ENCODE data around the gene COL26A1. TPM values are rescaled to one million over a fixed set of nuclear protein-coding genes. Genes with fewer than 3 reads are reported as not detected.

The COL26A1 gene
- polyA plus RNA-seq, 1 donor from 2014 or later, result 36.6 TPM

- Histone ChIP-seq H3K27me3 (ENCODE audit: insufficient read depth, low read depth, low read length) (no peaks in the 10 kb centered on the region), H3K27ac (ENCODE audit: low read length) (no peak overlapping the region), H3K36me3 (ENCODE audit: insufficient read depth, low read length) (no peaks in the 10 kb centered on the region), H3K9me2 (ENCODE audit: insufficient read depth, low read length) (no peaks in the 10 kb centered on the region), H3K9me3 (ENCODE audit: low read length) (no peaks in the 10 kb centered on the region), H3F3A (ENCODE audit: insufficient read depth, low read length, poor library complexity, severe bottlenecking) (no peaks in the 10 kb centered on the region), H4K20me1 (ENCODE audit: insufficient read depth) (no peaks in the 10 kb centered on the region), H3K9ac (ENCODE audit: low read length) (no peak overlapping the region), H3K4me2 (ENCODE audit: low read length) (no peak overlapping the region), H3K4me3 (ENCODE audit: low read length) (no peak overlapping the region), H2AFZ (ENCODE audit: low read depth, low read length) (no peak overlapping the region), H3K79me2 (replicated peaks; ENCODE audit: insufficient read depth, low read length) (no peaks in the 10 kb centered on the region)
- no peak for TF ChIP-seq EP300 (conservative IDR thresholded peaks at IDR 0.05; ENCODE audit: poor library complexity, severe bottlenecking)
- no peak for TF ChIP-seq REST (IDR thresholded peaks at IDR 0.05; ENCODE audit: borderline replicate concordance)
- no peak for TF ChIP-seq CTCF (IDR thresholded peaks at IDR 0.05; ENCODE audit: poor library complexity, severe bottlenecking)
- no peak for TF ChIP-seq SMC3 (conservative IDR thresholded peaks at IDR 0.05; ENCODE audit: poor library complexity)
- no peak for TF ChIP-seq EZH2 (IDR thresholded peaks at IDR 0.05; ENCODE audit: borderline replicate concordance, insufficient read depth, low read length, poor library complexity, severe bottlenecking)
- TF ChIP-seq MXI1 (conservative IDR thresholded peaks at IDR 0.05; ENCODE audit: poor library complexity, severe bottlenecking), result no peak
Measured at GRCh38 chr7:101521430-101521925, 158.8 kb downstream of the COL26A1 start.

GRCh38 chr7:101522021-101522420 lies 159.3 kb downstream of the COL26A1 start:
- Histone ChIP-seq H3K9me3 (ENCODE audit: low read length) (no peaks in the 10 kb centered on the region), H3K4me3 (ENCODE audit: low read length) (no peak overlapping the region)

More at GRCh38 chr7:101522021-101522420, 159.3 kb downstream of the COL26A1 start:
- Histone ChIP-seq H3K4me2 (ENCODE audit: low read length) (no peak overlapping the region), H3K36me3 (ENCODE audit: insufficient read depth, low read length) (no peaks in the 10 kb centered on the region), H3F3A (ENCODE audit: insufficient read depth, low read length, poor library complexity, severe bottlenecking) (no peaks in the 10 kb centered on the region), H3K79me2 (replicated peaks; ENCODE audit: insufficient read depth, low read length) (no peaks in the 10 kb centered on the region), H4K20me1 (ENCODE audit: insufficient read depth) (no peaks in the 10 kb centered on the region), H3K9me2 (ENCODE audit: insufficient read depth, low read length) (no peaks in the 10 kb centered on the region), H2AFZ (ENCODE audit: low read depth, low read length) (no peak overlapping the region), H3K9ac (ENCODE audit: low read length) (no peak overlapping the region), H3K27me3 (ENCODE audit: insufficient read depth, low read depth, low read length) (no peaks in the 10 kb centered on the region), H3K27ac (ENCODE audit: low read length) (no peak overlapping the region)
- no peak for TF ChIP-seq REST (IDR thresholded peaks at IDR 0.05; ENCODE audit: borderline replicate concordance)
- TF ChIP-seq CTCF (IDR thresholded peaks at IDR 0.05; ENCODE audit: poor library complexity, severe bottlenecking), result no peak
- TF ChIP-seq EZH2 (IDR thresholded peaks at IDR 0.05; ENCODE audit: borderline replicate concordance, insufficient read depth, low read length, poor library complexity, severe bottlenecking), result no peak
- no peak for TF ChIP-seq TAF1 (IDR thresholded peaks at IDR 0.05; ENCODE audit: low read depth)
- TF ChIP-seq RAD21 (conservative IDR thresholded peaks at IDR 0.05), result no peak
- no peak for TF ChIP-seq SMC3 (conservative IDR thresholded peaks at IDR 0.05; ENCODE audit: poor library complexity)
- TF ChIP-seq MXI1 (conservative IDR thresholded peaks at IDR 0.05; ENCODE audit: poor library complexity, severe bottlenecking), result no peak

Measured in neural cell (in vitro differentiated cells).